ENCODE results near the gene GRM7.

DNA sequence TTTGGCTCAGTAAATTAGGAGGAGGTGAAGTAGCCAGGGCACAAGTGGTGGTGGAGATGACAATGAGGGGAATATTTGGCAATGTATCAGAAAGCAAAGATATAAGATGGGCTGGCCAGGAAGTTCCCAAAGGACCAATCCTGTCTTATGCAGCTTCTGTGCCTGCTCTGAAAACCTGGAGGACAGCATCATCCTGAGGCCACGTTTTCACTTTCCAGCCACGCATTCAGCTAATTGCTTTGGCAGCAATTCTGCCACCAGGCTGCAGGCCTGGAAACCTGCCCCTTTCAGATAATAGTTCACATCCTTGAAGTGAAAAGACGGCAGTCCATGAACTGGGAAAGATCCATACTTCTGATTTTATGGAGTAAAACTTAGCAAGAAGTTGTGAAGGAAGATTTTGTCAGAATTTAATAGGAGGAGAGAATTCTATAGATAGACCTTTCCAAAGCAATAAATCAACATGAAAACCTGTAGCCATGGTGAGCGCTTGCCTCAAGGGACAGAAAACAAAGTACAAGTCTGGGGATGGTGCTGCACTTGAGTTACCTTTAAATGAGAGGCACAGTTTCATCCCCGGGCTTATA lies 682.5 kb downstream of the GRM7 start:
- TF ChIP-seq, protein P1, sequence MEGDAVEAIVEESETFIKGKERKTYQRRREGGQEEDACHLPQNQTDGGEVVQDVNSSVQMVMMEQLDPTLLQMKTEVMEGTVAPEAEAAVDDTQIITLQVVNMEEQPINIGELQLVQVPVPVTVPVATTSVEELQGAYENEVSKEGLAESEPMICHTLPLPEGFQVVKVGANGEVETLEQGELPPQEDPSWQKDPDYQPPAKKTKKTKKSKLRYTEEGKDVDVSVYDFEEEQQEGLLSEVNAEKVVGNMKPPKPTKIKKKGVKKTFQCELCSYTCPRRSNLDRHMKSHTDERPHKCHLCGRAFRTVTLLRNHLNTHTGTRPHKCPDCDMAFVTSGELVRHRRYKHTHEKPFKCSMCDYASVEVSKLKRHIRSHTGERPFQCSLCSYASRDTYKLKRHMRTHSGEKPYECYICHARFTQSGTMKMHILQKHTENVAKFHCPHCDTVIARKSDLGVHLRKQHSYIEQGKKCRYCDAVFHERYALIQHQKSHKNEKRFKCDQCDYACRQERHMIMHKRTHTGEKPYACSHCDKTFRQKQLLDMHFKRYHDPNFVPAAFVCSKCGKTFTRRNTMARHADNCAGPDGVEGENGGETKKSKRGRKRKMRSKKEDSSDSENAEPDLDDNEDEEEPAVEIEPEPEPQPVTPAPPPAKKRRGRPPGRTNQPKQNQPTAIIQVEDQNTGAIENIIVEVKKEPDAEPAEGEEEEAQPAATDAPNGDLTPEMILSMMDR (conservative IDR thresholded peaks at IDR 0.05 in 1 of 2, IDR thresholded peaks at IDR 0.05 in 1 of 2; ENCODE audit: extremely low read depth in 1 of 2, insufficient read depth in 1 of 2, low read depth in 1 of 2, low read length in 2 of 2): peak in 1 of 2 donors; percentile 18
- no peak for TF ChIP-seq EZH2 (IDR thresholded peaks at IDR 0.05; ENCODE audit: borderline replicate concordance, low read length)

Data from mammary epithelial cell (primary cell).